GM18867 (cell line): Measurements from ENCODE around the gene COL19A1.
A peak's percentile ranks its signal among the peaks of the same experiment; 100 is the strongest.

Experiments
- ATAC-seq: cut with Tn5 transposase; IDR thresholded peaks from one replicate; pipeline ENCODE4 v1.9.1; 2021; ENCODE audit warnings: mild to moderate bottlenecking, moderate library complexity; ENCODE audit not compliant: unreplicated experiment

COL19A1 gene

GRCh38 chr6:70215460-70216108 lies 349.2 kb downstream of the COL19A1 start:
- ATAC-seq, result no peak

- no peak for ATAC-seq
Measured at GRCh38 chr6:70216767-70217166, 350.4 kb downstream of the COL19A1 start.

GRCh38 chr6:70219943-70220613 lies 353.7 kb downstream of the COL19A1 start:
- ATAC-seq, result no peak

- ATAC-seq, result peak; percentile 69
Measured at GRCh38 chr6:70221025-70221714, 354.8 kb downstream of the COL19A1 start.

GRCh38 chr6:70221715-70222438 lies 355.5 kb downstream of the COL19A1 start:
- ATAC-seq, result no peak

- ATAC-seq, result no peak
Measured at GRCh38 chr6:70222439-70222749, 356.0 kb downstream of the COL19A1 start.

GRCh38 chr6:70225055-70225454 lies 358.7 kb downstream of the COL19A1 start:
- no peak for ATAC-seq

- no peak for ATAC-seq
Measured at GRCh38 chr6:70231311-70231710, 365.0 kb downstream of the COL19A1 start.

- no peak for ATAC-seq
Measured at GRCh38 chr6:70234561-70235236, 368.3 kb downstream of the COL19A1 start.

GRCh38 chr6:70236343-70236742 lies 370.0 kb downstream of the COL19A1 start:
- ATAC-seq, result no peak

- ATAC-seq, result no peak
Measured at GRCh38 chr6:70241031-70241430, 374.7 kb downstream of the COL19A1 start.

GRCh38 chr6:70241991-70242420 lies 375.6 kb downstream of the COL19A1 start:
- no peak for ATAC-seq

- no peak for ATAC-seq
Measured at GRCh38 chr6:70246118-70246517, 379.8 kb downstream of the COL19A1 start.

GRCh38 chr6:70252604-70253003 lies 386.2 kb downstream of the COL19A1 start:
- ATAC-seq, result no peak

GRCh38 chr6:70253923-70254322 lies 387.6 kb downstream of the COL19A1 start:
- ATAC-seq, result no peak

GRCh38 chr6:70254784-70255183 lies 388.4 kb downstream of the COL19A1 start:
- no peak for ATAC-seq

- ATAC-seq, result no peak
Measured at GRCh38 chr6:70257768-70258273, 391.5 kb downstream of the COL19A1 start.

GRCh38 chr6:70258483-70258882 lies 392.1 kb downstream of the COL19A1 start:
- ATAC-seq, result no peak
